ENCODE measurements around the gene RGS12.

DNA sequence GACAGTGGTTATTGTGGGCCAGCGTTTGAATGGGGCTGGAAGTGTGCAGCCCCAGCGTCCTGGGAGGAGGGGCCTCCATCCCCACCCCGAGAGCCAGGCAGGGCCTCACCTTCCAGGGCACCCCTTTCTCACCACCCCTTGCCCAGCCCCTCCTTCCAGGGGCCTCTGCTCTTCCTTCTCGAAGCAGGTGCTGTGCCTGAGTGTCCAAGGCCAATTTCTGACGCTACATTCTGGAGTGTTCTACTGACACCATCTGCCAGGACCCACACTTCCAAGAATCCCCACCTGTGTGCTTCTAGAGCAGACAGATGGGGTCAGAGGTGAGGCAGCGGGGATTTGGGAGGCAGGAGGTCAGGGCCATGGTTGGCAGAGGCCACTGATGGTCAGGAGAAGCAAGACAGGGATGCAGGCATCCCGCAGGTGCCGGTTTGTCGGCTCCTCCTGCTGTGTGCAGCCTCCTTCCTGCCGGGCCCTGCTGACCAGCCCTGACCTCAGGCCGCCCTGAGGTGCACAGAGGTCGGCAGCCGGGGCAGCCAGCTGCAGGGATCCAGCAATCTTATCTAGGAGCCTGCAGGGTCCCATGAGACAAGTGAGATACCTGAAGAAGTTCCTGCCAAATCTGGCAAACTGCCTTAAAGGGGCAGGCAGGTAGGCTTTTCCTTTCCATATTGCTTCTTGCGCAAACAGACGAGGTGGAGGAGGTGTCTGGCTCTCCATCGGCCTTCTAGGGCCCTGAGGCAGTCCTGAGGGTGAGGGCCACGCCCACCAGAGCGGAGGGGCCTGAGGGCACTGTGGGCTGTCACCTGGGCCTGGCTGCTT is 25.0 kb upstream of the RGS12 start:
- TF ChIP-seq, protein P1, sequence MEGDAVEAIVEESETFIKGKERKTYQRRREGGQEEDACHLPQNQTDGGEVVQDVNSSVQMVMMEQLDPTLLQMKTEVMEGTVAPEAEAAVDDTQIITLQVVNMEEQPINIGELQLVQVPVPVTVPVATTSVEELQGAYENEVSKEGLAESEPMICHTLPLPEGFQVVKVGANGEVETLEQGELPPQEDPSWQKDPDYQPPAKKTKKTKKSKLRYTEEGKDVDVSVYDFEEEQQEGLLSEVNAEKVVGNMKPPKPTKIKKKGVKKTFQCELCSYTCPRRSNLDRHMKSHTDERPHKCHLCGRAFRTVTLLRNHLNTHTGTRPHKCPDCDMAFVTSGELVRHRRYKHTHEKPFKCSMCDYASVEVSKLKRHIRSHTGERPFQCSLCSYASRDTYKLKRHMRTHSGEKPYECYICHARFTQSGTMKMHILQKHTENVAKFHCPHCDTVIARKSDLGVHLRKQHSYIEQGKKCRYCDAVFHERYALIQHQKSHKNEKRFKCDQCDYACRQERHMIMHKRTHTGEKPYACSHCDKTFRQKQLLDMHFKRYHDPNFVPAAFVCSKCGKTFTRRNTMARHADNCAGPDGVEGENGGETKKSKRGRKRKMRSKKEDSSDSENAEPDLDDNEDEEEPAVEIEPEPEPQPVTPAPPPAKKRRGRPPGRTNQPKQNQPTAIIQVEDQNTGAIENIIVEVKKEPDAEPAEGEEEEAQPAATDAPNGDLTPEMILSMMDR (conservative IDR thresholded peaks at IDR 0.05; ENCODE audit: low read length) = no peak
- no peak for TF ChIP-seq EZH2phosphoT487 (IDR thresholded peaks at IDR 0.05; ENCODE audit: borderline replicate concordance, low read depth, low read length)
